ENCODE data around the gene AMBRA1. TPM values are rescaled to one million over a fixed set of nuclear protein-coding genes. Genes with fewer than 3 reads are reported as not detected.

AMBRA1 gene
- total RNA-seq, 1 donor from 2014 or later = 35.7 TPM

DNA sequence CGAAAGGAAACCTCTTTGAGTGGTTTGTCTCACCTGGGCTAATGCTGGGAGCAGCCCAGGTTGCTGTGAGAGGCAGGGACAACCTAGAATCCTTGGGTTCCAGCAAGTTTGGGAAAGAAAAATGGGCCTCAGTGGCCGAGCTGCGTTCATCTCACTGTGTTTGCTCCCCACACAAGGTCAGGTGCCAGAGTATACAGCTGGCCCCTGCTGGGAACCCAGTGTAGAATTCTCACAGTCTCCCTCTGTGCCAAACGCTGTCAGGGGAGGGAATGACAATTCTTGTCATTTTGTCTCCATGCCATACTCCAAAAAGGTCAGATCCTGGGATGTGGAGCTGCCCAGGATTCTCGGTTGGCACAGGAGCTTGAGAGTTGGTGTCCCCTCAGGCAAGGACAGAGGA is 242.2 kb downstream of the AMBRA1 start:
- Mint-ChIP-seq H3K9me3 (no peaks in the 10 kb centered on the region), H3K4me1 (ENCODE audit: low read depth) (peaks cover 64% of the 10 kb centered on the region), H3K27ac (peak overlapping the region; percentile 58), H3K27me3 (ENCODE audit: insufficient read depth) (no peaks in the 10 kb centered on the region), H3K36me3 (ENCODE audit: low read depth) (peaks cover 7% of the 10 kb centered on the region), H3K4me3 (peak overlapping the region; percentile 77)
- no peak for DNase-seq (ENCODE audit: low spot score)
- intact Hi-C loops (cut with micrococcal nuclease) = loop anchor here (1.0 kb wide), 1 partner anchor 16 kb away; no protein-coding TSS in a partner anchor

DNA sequence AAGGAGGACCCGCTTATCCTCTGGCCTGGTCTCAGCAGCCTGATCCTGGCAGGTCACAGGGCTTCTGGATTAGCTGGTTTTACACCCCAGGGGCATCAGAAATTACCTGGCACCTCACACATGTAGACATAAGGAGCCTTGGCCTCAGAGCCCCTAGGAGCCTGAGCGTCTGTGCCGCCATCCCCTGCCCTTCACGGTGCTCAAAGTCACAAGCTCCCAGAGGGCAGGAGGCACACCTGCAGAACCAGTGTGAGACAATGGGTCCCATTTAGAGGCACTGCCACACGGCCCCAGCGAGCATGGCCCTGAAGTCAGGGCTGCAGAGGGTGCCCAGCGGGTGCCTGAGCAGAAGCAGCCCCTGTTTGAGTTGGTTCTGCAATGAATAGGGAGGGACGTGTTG is 242.7 kb downstream of the AMBRA1 start:
- Mint-ChIP-seq H3K4me1 (ENCODE audit: low read depth) (peaks cover 67% of the 10 kb centered on the region), H3K27ac (peak overlapping the region; percentile 38), H3K27me3 (ENCODE audit: insufficient read depth) (no peaks in the 10 kb centered on the region), H3K4me3 (peak overlapping the region; percentile 77), H3K9me3 (no peaks in the 10 kb centered on the region), H3K36me3 (ENCODE audit: low read depth) (peaks cover 7% of the 10 kb centered on the region)
- DNase-seq (ENCODE audit: low spot score) = no peak
- intact Hi-C loops (cut with micrococcal nuclease) = no loop called here

DNA sequence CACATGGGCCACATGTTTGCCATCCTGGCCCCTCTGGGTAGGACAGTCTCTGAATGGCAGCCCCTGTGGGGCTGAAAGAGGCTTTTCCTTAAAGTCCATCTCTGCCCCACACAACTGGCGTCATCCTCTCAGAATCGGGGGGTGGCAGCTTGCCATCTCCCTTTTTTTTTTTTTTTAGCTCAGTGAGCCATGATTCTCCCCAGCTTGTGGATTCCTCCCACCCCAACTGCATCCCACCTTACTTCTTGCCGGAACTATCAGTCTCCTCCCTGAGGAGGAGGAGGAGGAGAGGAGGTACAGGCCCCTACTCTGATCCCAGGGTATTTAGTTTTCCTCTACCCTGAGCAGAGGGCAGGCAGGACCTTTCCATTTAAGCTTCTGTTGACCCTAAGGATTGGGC is 243.1 kb downstream of the AMBRA1 start:
- Mint-ChIP-seq H3K27ac (peak overlapping the region; percentile 11), H3K36me3 (ENCODE audit: low read depth) (peaks cover 7% of the 10 kb centered on the region), H3K4me1 (ENCODE audit: low read depth) (peaks cover 71% of the 10 kb centered on the region), H3K9me3 (no peaks in the 10 kb centered on the region), H3K27me3 (ENCODE audit: insufficient read depth) (no peaks in the 10 kb centered on the region), H3K4me3 (no peak overlapping the region)
- intact Hi-C loops (cut with micrococcal nuclease) = no loop called here
- no peak for DNase-seq (ENCODE audit: low spot score)

DNA sequence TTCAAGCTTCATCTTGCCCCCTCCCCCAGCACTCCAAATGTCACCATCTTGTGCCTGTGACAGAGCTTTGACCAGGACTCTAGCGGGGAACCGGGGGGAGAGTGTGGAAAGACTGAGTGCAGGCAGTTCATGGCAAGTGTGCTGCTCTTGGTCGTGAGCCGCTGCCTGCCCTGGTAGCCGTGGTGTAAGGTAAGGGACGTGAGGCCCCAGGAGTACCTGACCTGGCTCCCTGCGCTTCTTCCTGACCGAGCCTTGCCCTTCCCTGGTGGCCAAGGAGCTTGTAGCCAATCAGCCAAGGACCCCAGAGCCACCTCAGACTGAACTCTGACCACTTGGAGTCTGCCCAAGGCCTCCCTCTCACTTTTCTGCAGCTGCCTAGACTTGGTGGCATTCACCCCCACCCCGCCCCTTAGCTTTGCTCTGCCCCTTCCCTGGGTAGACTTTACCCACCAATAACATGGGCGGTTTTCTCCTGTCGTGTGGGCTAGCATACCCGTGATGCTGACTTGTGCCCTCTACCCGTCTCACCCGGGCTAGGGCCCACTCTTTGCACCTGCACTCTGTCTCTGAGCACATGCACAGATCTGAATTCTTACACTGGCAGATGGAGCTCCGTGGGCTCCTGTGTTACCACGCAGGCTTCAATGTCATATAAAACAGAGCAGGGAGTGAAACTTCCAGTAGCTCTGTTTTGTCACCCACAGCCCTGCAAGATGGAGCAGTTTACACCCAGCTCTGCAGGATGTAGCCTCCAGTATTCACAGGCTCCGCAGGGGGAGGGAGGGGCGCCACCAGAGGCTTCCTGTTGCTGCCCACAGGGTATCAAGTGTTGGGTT is 245.0 kb downstream of the AMBRA1 start:
- Mint-ChIP-seq H3K4me1 (ENCODE audit: low read depth) (peaks cover 77% of the 10 kb centered on the region), H3K27me3 (ENCODE audit: insufficient read depth) (no peaks in the 10 kb centered on the region), H3K4me3 (peak overlapping the region; percentile 88), H3K27ac (peak overlapping the region; percentile 89), H3K9me3 (no peaks in the 10 kb centered on the region), H3K36me3 (ENCODE audit: low read depth) (peaks cover 7% of the 10 kb centered on the region)
- DNase-seq (ENCODE audit: low spot score) = peak; percentile 62
- intact Hi-C loops (cut with micrococcal nuclease) = loop anchor here (1.0 to 5.0 kb wide), 3 partner anchors 13 to 501 kb away; partner anchors contain the start of gene CRY2

DNA sequence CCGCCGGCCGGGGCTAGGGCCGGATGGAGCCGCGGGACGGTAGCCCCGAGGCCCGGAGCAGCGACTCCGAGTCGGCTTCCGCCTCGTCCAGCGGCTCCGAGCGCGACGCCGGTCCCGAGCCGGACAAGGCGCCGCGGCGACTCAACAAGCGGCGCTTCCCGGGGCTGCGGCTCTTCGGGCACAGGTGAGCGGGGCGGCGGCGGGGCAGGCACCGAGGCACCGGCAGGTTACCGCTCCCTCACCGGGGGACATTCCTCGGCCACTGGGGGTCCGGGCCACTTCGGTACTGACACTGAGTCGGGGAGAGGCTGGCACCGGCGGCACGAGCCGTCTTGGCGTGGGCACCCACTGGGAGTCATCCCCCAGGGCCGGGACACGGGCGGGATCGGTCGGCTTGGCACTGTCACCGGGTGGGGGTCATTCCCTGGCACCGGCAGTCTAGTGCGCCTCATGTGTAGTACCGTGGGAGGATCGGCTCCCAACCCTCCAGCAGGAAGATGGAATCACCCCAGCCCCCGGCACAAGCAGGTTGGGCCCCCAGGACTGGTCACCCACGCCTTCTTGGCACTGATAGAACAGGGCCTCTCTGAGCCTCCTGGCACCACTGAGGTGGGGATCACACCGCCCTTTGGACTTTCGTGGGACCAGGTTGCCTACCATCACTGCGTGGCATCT is 246.0 kb downstream of the AMBRA1 start:
- no peak for DNase-seq (ENCODE audit: low spot score)
- intact Hi-C loops (cut with micrococcal nuclease) = loop anchor here (1.0 to 5.0 kb wide), 6 partner anchors 105 to 500 kb away; partner anchors contain the start of genes ARHGAP1, ATG13, CRY2 and HARBI1

DNA sequence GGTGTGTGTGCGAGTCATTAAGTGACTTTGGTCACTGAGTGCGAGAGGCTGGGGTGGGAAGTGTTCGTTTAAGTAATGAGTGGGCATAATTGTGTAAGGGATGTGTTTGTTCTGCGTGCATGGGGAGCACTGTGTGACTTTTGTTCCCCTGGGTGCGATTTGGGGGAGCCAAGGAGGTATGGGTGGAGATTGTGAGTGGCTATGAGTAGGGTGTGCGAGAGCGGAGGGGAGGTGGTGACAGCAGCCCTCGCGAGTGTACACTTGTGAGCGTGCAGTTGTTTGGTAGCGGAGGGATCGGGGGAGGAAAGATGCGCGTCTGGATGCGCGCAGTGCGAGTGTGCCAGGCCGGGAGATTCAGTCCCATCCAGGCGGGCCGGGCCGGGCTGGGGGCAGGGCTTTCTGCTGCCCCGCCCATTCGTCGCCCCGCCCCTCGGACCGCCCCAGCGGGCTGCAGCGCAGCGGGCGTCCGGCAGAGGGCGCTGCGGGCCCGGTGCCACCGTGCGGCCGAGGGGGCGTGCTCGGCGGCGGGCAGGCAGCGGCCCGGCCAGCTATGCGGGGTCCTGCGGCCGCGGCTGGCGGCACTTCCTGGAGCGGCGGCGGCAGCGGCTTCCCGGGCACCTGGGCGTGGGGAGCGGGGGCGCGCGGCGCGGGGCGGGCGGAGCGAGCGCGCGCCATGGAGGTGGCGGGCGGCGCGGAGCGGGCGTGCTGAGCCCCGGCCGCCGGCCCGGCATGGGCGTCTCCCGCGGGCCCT is 246.8 kb downstream of the AMBRA1 start, which contains the start of gene DGKZ:
Gene DGKZ, plus strand, starts transcription at position 578 of the 751 bp plus-strand sequence. CDS start 197 bp downstream, outside the sequence.
- peak; percentile 91 for DNase-seq (ENCODE audit: low spot score)
- peaks cover 72% of the 10 kb centered on the region for H3K4me1 Mint-ChIP-seq (ENCODE audit: low read depth)
- H3K27ac Mint-ChIP-seq = peak within 1 kb of the TSS; percentile 89
- H3K4me3 Mint-ChIP-seq = peak within 1 kb of the TSS; percentile 88
- peaks cover 7% of the 10 kb centered on the region for H3K36me3 Mint-ChIP-seq (ENCODE audit: low read depth)
- H3K9me3 Mint-ChIP-seq = no peaks in the 10 kb centered on the region
- peaks cover 3% of the 10 kb centered on the region for H3K27me3 Mint-ChIP-seq (ENCODE audit: insufficient read depth)
- intact Hi-C loops (cut with micrococcal nuclease) = loop anchor here (1.0 to 5.0 kb wide), 7 partner anchors 16 to 500 kb away; partner anchors contain the start of genes ARHGAP1, ATG13, CRY2 and HARBI1

More for the DNA sequence above, 246.0 kb downstream of the AMBRA1 start:
- H3K36me3 Mint-ChIP-seq (ENCODE audit: low read depth) = peaks cover 7% of the 10 kb centered on the region
- peaks cover 71% of the 10 kb centered on the region for H3K4me1 Mint-ChIP-seq (ENCODE audit: low read depth)
- H3K27me3 Mint-ChIP-seq (ENCODE audit: insufficient read depth) = peaks cover 3% of the 10 kb centered on the region
- peak overlapping the region; percentile 88 for H3K4me3 Mint-ChIP-seq
- H3K27ac Mint-ChIP-seq = peak overlapping the region; percentile 89
- no peaks in the 10 kb centered on the region for H3K9me3 Mint-ChIP-seq

Other genes starting within 250 kb of the AMBRA1 start
- 101 TPM in 2 replicates for gene DGKZ, start 246.6 kb downstream of the AMBRA1 start, total RNA-seq
- gene MDK, start 212.4 kb downstream of the AMBRA1 start, total RNA-seq = 5.0 and 7.1 TPM in 2 replicates
- 1.2 TPM in 2 replicates for gene CHRM4, start 202.2 kb downstream of the AMBRA1 start, total RNA-seq
- 4.5 and 5.3 TPM in 2 replicates for gene HARBI1, start 23.2 kb upstream of the AMBRA1 start, total RNA-seq
- gene ATG13, start 23.5 kb upstream of the AMBRA1 start, total RNA-seq = 66.4 and 73.8 TPM in 2 replicates
- gene ARHGAP1, start 106.6 kb upstream of the AMBRA1 start, total RNA-seq = 69.8 and 71.7 TPM in 2 replicates
- gene ZNF408, start 107.0 kb upstream of the AMBRA1 start, total RNA-seq = 12.9 and 13.9 TPM in 2 replicates
- gene F2, start 125.2 kb upstream of the AMBRA1 start, total RNA-seq = not detected in 2 replicates

Data from activated T-helper 1 cell treated with anti-CD3 and anti-CD28 coated beads, Interleukin-12 subunit alpha, Interleukin-12 subunit beta, Interleukin-2, Interleukin-4 antibody, amounts not matched to agents 30 ng/mL and 10 ng/mL and 1 ng/mL, durations not matched to agents 14 hours and 24 hours and 36 hours (primary cell).